ENCODE measurements around the gene FANCD2.

DNA sequence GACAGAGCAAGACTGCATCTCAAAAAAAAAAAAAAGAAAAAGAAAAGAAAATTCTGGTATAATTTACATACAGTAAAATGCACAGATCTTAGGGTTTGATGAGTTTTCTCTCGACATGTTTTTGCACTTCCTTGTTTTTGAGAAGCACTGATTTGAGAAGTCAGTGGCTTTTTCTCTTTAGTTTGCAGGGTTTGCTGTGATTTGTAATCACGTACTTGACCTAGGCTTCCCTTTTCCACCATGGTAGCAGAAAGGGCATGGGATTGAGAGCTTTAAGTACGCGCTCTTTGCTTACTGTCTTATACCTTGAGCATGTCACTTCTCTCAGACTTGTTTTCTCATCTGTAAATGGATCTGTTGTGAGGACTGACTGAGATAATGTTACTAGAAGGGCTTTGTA is 119.4 kb downstream of the FANCD2 start:
- TF ChIP-seq, protein P1, sequence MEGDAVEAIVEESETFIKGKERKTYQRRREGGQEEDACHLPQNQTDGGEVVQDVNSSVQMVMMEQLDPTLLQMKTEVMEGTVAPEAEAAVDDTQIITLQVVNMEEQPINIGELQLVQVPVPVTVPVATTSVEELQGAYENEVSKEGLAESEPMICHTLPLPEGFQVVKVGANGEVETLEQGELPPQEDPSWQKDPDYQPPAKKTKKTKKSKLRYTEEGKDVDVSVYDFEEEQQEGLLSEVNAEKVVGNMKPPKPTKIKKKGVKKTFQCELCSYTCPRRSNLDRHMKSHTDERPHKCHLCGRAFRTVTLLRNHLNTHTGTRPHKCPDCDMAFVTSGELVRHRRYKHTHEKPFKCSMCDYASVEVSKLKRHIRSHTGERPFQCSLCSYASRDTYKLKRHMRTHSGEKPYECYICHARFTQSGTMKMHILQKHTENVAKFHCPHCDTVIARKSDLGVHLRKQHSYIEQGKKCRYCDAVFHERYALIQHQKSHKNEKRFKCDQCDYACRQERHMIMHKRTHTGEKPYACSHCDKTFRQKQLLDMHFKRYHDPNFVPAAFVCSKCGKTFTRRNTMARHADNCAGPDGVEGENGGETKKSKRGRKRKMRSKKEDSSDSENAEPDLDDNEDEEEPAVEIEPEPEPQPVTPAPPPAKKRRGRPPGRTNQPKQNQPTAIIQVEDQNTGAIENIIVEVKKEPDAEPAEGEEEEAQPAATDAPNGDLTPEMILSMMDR (IDR thresholded peaks at IDR 0.05) = no peak
- TF ChIP-seq POLR2AphosphoS5 (IDR thresholded peaks at IDR 0.05) = no peak
- no peak for TF ChIP-seq POLR2A (IDR thresholded peaks at IDR 0.05)
